HEK293T (cell line): ENCODE results near the gene ZCCHC24.

Source experiments
- CTCF ChIA-PET: fragments of 350-600 bp; formaldehyde crosslinking; extraction: SDS; loops from one replicate; lab custom pipeline; 2021; ENCODE audit warnings: antibody characterized with exemption, inconsistent platforms; lab: Yijun Ruan, JAX
- POLR2A ChIA-PET: fragments of 350-600 bp; formaldehyde crosslinking; extraction: SDS; loops from one replicate; lab custom pipeline; 2020; ENCODE audit warnings: antibody characterized with exemption, inconsistent platforms; lab: Yijun Ruan, JAX
- DNase-seq: peaks from one replicate; pipeline ENCODE4 v3.0.0; 2012; ENCODE audit warnings: mixed read lengths; ENCODE audit errors: extremely low spot score
- ARNT ChIP-seq: fragments of 450-650 bp; IDR thresholded peaks from 2 replicates; pipeline ENCODE4 v1.6.1; 2017; ENCODE audit warnings: mild to moderate bottlenecking
- BHLHE40 ChIP-seq: fragments of 450-650 bp; IDR thresholded peaks from 2 replicates; pipeline ENCODE4 v1.6.1; 2016; ENCODE audit warnings: mild to moderate bottlenecking, moderate library complexity, borderline replicate concordance
- CTBP1 ChIP-seq: fragments of 450-650 bp; IDR thresholded peaks from 2 replicates; pipeline ENCODE4 v1.6.1; 2016; ENCODE audit warnings: borderline replicate concordance
- ELF4 ChIP-seq: fragments of 450-650 bp; IDR thresholded peaks from 2 replicates; pipeline ENCODE4 v1.6.1; 2017; ENCODE audit warnings: antibody characterized with exemption
- FOXA1 ChIP-seq: fragments of 450-650 bp; IDR thresholded peaks from 2 replicates; pipeline ENCODE4 v1.6.1; 2016; ENCODE audit warnings: mild to moderate bottlenecking
- FOXK2 ChIP-seq: fragments of 450-650 bp; IDR thresholded peaks from 2 replicates; pipeline ENCODE4 v1.6.1; 2016; ENCODE audit warnings: mild to moderate bottlenecking
- FOXM1 ChIP-seq: fragments of 450-650 bp; IDR thresholded peaks from 2 replicates; pipeline ENCODE4 v1.6.1; 2017; ENCODE audit warnings: mild to moderate bottlenecking, borderline replicate concordance
- HDGF ChIP-seq: fragments of 450-650 bp; IDR thresholded peaks from 2 replicates; pipeline ENCODE4 v1.6.1; 2017; ENCODE audit warnings: antibody characterized with exemption, borderline replicate concordance
- L3MBTL2 ChIP-seq: fragments of 450-650 bp; conservative IDR thresholded peaks from 2 replicates; pipeline ENCODE4 v1.6.1; 2016; ENCODE audit warnings: mild to moderate bottlenecking
- LEF1 ChIP-seq: fragments of 450-650 bp; IDR thresholded peaks from 2 replicates; pipeline ENCODE4 v1.6.1; 2017; ENCODE audit warnings: mild to moderate bottlenecking, borderline replicate concordance
- NFRKB ChIP-seq: fragments of 450-650 bp; IDR thresholded peaks from 2 replicates; pipeline ENCODE4 v1.6.1; 2016; ENCODE audit warnings: mild to moderate bottlenecking, moderate library complexity
- SP1 ChIP-seq: fragments of 450-650 bp; IDR thresholded peaks from 2 replicates; pipeline ENCODE4 v1.6.1; 2017
- SUZ12 ChIP-seq: fragments of 450-650 bp; IDR thresholded peaks from 2 replicates; pipeline ENCODE4 v1.6.1; 2016; ENCODE audit warnings: mild to moderate bottlenecking
- TARDBP ChIP-seq: fragments of 450-650 bp; IDR thresholded peaks from 2 replicates; pipeline ENCODE4 v1.6.1; 2016
- ZNF384 ChIP-seq: fragments of 450-650 bp; IDR thresholded peaks from 2 replicates; pipeline ENCODE4 v1.6.1; 2016
- TF ChIP-seq, protein P1 (sequence below): fragments of 450-650 bp; IDR thresholded peaks from 2 replicates; pipeline ENCODE4 v1.6.1; 2016

ZCCHC24 gene

GRCh38 chr10:79445161-79445976 lies at the start of gene ZCCHC24:
TSS of gene ZCCHC24 (minus strand) at chr10:79445624. CDS start at chr10:79445440, 184 bp downstream.
- CTCF ChIA-PET = interaction anchor here (1.2 kb wide), 1 partner anchor 71 kb away, joined by 4 read pairs; no protein-coding TSS in a partner anchor
- POLR2A ChIA-PET = interaction anchor here (0.7 to 2.7 kb wide), 5 partner anchors 10 to 100 kb away, joined by 3 to 11 read pairs (median 4); no protein-coding TSS in a partner anchor
- peak; percentile 95 for DNase-seq
- no peak for TF ChIP-seq L3MBTL2
- TF ChIP-seq BHLHE40 = no peak
- peak; percentile 62 for TF ChIP-seq ARNT
- no peak for TF ChIP-seq LEF1
- TF ChIP-seq FOXM1 = peak; percentile 56; the same call in 1 of the 2 replicates
- TF ChIP-seq HDGF = peak; percentile 76; the same call in 1 of the 2 replicates
- TF ChIP-seq NFRKB = no peak
- no peak for TF ChIP-seq SP1
- no peak for TF ChIP-seq ZNF384

DNA sequence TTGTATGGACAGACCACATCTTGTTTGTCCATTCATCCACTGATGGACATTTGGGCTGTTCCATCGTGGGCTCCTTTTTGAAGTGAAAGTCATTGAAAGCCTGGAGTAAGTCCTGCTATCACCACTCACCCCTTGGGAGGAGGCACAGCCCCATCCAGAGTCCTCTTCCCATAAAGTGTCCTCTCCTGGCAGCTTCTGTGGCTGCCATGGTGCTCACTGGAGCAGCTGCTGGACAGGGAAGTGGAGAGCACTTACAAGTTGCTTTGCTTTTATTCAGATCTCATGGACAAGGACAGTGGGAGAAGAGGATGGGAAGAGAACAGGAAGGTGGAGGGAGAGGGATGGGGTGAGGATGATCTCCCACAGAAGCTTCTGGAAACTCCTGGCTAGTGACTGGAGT lies 48.4 kb upstream of the ZCCHC24 start:
- CTCF ChIA-PET = no interaction called here
- POLR2A ChIA-PET = no interaction called here
- TF ChIP-seq, protein P1, sequence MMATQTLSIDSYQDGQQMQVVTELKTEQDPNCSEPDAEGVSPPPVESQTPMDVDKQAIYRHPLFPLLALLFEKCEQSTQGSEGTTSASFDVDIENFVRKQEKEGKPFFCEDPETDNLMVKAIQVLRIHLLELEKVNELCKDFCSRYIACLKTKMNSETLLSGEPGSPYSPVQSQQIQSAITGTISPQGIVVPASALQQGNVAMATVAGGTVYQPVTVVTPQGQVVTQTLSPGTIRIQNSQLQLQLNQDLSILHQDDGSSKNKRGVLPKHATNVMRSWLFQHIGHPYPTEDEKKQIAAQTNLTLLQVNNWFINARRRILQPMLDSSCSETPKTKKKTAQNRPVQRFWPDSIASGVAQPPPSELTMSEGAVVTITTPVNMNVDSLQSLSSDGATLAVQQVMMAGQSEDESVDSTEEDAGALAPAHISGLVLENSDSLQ = no peak
- TF ChIP-seq LEF1 = no peak
- TF ChIP-seq TARDBP = no peak
- no peak for TF ChIP-seq NFRKB
- TF ChIP-seq ELF4 = no peak
- TF ChIP-seq HDGF = no peak
- no peak for TF ChIP-seq FOXK2
- no peak for TF ChIP-seq ZNF384
- DNase-seq = no peak

GRCh38 chr10:79492839-79493238 lies 47.4 kb upstream of the ZCCHC24 start:
- POLR2A ChIA-PET = no interaction called here
- DNase-seq = no peak
- CTCF ChIA-PET = interaction anchor here (0.7 kb wide), 1 partner anchor 118 kb away, joined by 12 read pairs; no protein-coding TSS in a partner anchor
- TF ChIP-seq ZNF384 = no peak

GRCh38 chr10:79492256-79492655 lies 46.8 kb upstream of the ZCCHC24 start:
- POLR2A ChIA-PET = no interaction called here
- TF ChIP-seq ZNF384 (no peak), L3MBTL2 (no peak), FOXA1 (no peak), LEF1 (no peak), HDGF (no peak), NFRKB (no peak), TARDBP (no peak), FOXK2 (no peak), BHLHE40 (no peak), CTBP1 (no peak)
- TF ChIP-seq, protein P1 = no peak
- DNase-seq = no peak
- CTCF ChIA-PET = interaction anchor here (0.7 kb wide), 1 partner anchor 118 kb away, joined by 12 read pairs; no protein-coding TSS in a partner anchor

- CTCF ChIA-PET = interaction anchor here (0.9 to 1.5 kb wide), 4 partner anchors 16 to 117 kb away, joined by 3 to 6 read pairs (median 4); no protein-coding TSS in a partner anchor
Measured at GRCh38 chr10:79491143-79491835, 45.9 kb upstream of the ZCCHC24 start.

DNA sequence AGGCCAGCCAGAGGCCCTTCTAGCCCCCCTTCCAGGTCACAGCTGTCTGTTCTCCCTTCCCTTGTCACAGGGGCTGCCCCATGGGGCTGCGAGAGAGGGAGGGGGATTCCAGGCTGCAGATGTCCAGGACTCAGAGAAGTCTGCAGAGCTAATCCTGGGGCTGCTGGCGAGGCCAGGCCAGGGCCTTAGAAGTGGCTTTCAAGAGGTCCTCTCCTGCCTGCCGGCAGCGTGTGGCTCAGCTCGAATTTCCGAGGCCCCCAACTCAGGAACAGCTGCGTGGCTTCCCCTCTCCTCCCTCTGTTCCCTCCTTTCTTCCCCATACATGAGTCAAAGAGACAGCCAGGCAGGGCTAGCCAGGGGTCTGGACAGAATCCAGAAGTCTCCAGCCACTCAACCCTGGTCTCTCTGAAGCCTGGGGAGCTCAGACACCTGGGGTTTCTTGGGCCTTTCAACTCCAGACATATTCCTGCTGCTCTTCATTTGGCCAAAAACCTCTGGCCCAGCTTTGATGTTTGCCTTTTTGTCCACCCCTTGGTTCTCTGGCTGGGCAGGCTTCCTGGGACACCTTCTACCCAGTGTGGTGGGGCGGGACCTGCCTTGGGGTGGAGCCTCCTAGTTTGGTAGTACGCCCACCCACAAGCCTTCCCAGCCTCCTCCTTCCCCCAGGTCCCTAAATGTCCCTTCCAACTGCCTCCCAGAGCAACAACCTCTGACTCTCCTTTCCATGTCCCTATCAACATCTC lies 45.1 kb upstream of the ZCCHC24 start:
- POLR2A ChIA-PET = no interaction called here
- CTCF ChIA-PET = interaction anchor here (0.9 to 1.5 kb wide), 4 partner anchors 15 to 116 kb away, joined by 3 to 6 read pairs (median 4); no protein-coding TSS in a partner anchor
- TF ChIP-seq FOXM1 = no peak
- TF ChIP-seq SUZ12 = no peak
- TF ChIP-seq, protein P1 = no peak
- TF ChIP-seq NFRKB = no peak
- TF ChIP-seq BHLHE40 = no peak
- TF ChIP-seq FOXA1 = no peak
- no peak for TF ChIP-seq L3MBTL2
- TF ChIP-seq FOXK2 = no peak
- TF ChIP-seq TARDBP = no peak
- no peak for TF ChIP-seq CTBP1
- no peak for TF ChIP-seq SP1
- no peak for TF ChIP-seq ZNF384
- TF ChIP-seq ELF4 = no peak
- no peak for TF ChIP-seq ARNT
- TF ChIP-seq HDGF = no peak
- TF ChIP-seq LEF1 = no peak
- no peak for DNase-seq

More at GRCh38 chr10:79491143-79491835, 45.9 kb upstream of the ZCCHC24 start:
- DNase-seq = no peak
- TF ChIP-seq L3MBTL2 = no peak
- no peak for TF ChIP-seq TARDBP
- no peak for TF ChIP-seq FOXM1
- TF ChIP-seq SUZ12 = no peak
- no peak for TF ChIP-seq ZNF384
- TF ChIP-seq CTBP1 = no peak
- TF ChIP-seq ARNT = no peak
- TF ChIP-seq FOXA1 = no peak
- POLR2A ChIA-PET = no interaction called here
